Stimulated activated CD8-positive, alpha-beta memory T cell treated with anti-CD3 and anti-CD28 coated beads, Interleukin-4, amount 100 ng/mL, for 48 hours (primary cell): ENCODE results near the gene GLG1.
A peak's percentile ranks its signal among the peaks of the same experiment; 100 is the strongest.

Experiments
- DNase-seq: peaks from one replicate; pipeline ENCODE4 v3.0.0-alpha.2; 2020

Gene GLG1

DNA sequence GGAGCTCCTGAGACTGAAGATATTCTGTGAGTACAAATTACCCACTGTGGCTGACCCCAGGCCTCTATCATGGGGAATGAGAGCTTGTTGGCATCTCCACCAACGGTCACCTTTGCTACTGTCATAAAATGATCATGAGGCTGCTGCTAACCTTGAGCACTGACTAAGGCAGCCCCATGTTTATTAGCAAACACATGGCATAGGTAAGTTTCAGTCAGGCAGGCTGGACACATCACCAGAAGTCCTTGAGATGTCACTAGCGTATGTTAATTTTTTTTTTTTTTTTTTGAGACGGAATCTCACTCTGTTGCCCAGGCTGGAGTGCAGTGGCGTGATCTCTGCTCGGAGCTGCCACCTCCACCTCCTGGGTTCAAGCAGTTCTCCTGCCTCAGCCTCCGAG is 1.5 kb upstream of the GLG1 start:
- DNase-seq, result no peak

GRCh38 chr16:74607962-74608356 is 1.0 kb upstream of the GLG1 start:
- DNase-seq, result no peak

DNA sequence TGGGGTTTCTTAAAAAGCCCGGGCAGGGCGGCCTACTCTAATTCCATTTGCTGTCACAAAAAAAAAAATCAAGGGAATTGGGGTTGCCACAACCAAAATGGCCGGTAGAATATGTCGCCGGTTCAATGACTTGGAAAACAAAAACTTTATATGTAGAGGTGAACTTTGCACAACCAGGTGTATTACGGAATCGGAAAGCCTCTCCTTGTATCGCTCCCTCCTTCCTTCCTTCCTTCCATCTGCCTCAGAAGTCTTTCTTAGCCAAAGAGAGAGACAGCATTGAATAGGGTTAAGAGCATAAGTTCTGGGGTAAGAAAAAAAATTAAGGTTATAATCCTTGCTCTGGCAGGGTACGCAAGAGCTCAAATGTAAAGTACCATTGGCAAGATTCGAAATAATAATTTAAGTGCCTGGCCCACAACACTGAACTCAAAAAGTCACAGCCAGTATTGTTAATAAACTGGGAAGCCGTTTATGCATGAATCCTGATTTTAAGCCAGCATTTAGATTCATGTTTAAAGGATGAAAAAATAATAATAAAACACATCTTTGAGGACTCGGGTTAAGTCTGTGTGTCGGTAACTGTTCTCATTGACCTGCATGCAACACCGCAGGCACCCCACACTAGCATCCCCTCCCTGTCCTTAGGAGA is 522 bp upstream of the GLG1 start:
- no peak for DNase-seq

DNA sequence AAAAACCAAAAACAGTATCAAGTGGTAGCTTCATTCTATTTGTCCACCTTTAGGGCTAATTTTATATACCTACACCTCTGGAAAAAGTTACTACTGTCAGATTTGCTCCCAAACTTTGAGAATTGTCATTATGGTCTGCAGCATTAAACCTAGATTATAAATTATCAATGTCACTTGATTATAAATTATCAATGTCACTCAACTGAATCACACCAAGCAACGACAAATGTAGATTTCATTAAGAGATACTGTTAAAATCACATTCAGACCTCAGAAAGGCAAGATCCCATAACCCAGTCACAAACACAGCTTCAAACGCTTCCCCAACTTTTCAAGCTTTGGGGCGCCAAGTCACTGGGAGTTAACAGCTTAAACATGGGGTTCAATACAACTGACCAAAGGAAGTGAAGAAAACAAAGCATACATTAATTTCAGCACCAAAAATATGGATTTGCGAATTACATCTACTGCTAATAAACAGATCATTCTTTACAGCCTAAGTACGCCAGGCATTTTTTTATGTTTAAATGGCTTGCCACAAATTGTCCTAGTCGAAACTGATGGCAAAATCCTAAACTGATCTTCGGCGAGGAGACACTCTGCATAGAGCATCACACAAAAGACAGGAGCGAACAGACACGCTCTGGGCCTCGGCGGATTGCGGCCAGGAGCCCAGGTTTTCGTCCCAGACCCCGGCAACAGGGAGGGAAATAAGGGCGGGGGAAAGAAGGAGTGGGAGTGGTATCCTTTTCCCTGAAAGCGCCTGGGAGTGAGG is 981 bp downstream of the GLG1 start:
- DNase-seq, result no peak

DNA sequence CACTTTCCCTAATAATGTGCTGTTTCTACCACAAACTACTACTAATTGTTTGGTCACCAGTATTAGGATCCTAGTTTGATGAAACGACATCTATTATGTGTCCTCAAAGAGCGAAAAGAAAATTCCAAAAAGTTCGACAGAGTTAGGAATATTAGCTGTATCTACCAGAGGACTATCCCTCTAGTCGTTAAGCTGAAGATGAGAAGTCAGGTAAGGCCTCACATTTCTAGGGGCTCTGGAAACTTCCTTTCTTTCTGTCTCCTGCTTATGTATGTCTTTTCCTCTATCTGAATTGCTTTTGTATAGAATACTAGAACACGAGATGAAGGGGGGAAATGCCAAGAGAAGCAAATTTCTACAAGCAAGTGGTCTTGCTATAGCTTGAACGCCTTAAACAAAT is 1.6 kb downstream of the GLG1 start:
- DNase-seq, result no peak

DNA sequence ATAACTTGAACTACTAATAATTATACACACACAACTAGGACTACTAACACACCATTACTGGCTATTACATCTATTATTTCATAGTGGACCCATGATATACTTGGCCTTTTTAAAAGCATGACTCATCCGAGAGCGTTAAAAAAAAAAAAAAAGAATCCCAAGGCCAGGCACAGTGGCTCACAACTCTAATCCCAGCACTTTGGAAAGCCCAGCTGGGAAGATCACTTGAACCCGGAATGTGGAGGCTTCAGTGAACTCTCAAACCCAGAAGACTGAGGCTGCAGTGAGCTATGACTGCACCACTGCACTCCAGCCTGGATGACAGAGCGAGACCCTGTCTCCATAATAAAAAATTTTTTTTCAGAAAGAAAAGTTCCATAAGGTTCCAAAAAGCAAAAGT is 3.1 kb downstream of the GLG1 start:
- no peak for DNase-seq

GRCh38 chr16:74601126-74601871 is 5.6 kb downstream of the GLG1 start:
- DNase-seq, result peak; percentile 66

DNA sequence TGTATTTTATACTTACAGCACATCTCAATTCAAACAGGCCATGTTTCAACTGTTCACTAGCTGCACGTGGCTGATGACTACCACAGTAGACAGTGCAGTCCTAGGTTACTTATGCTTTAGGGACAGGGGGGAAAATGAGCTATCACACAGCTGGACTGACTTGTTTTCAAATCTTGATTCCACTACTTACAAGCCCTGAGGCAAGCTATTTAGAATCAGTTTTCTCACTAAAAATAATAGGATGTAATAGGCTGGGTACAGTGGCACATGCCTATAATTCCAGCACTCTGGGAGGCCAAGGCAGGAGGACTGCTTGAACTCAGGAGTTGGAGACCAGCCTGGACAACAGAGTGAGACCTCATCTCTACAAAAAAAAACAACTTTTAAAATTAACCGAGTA is 10.3 kb downstream of the GLG1 start:
- DNase-seq, result no peak

DNA sequence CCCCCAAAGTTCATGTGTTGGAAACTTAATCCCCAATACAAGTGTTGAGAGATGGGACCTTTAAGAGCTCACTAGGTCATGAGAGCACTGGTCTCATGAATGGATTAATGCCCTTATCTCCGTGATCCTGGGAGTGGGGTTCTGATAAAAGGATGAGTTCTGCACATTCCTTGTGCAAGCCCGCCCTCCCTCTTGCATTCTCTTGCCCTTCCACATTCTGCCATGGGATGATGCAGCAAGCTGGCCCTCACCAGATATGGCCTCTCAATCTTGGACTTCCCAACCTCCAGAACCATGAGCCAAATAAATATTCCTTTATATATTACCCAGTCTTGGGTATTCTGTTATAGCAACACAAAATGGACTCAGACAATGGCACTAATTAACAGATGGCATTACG is 14.1 kb downstream of the GLG1 start:
- DNase-seq, result no peak

GRCh38 chr16:74591876-74592650 is 14.9 kb downstream of the GLG1 start:
- no peak for DNase-seq

- DNase-seq, result no peak
Measured at GRCh38 chr16:74586948-74587347, 20.0 kb downstream of the GLG1 start.

GRCh38 chr16:74585846-74586443 is 21.0 kb downstream of the GLG1 start:
- no peak for DNase-seq

- no peak for DNase-seq
Measured at GRCh38 chr16:74583926-74584666, 22.8 kb downstream of the GLG1 start.

DNA sequence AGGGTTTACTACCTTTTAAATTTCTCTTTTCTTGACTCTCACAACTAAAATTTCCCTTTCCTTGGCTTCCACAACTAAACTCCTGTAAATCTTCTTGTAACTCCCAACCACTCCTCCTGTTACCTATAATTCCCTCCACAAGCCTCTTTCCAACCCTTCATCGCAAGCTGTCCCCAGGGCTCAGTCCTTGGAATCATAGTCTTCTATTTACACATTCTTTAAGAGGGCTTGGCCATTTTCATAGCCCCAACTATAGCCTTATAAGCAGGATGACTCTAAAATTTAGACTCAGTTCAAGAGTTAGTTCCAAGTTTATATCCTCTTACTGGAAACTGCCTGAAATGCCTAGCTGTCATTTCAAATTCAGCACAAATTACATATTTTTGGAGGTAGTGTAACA is 23.9 kb downstream of the GLG1 start:
- no peak for DNase-seq

- no peak for DNase-seq
Measured at GRCh38 chr16:74580833-74581232, 26.1 kb downstream of the GLG1 start.

GRCh38 chr16:74578838-74579237 is 28.1 kb downstream of the GLG1 start:
- no peak for DNase-seq

GRCh38 chr16:74578433-74578832 is 28.5 kb downstream of the GLG1 start:
- no peak for DNase-seq

GRCh38 chr16:74577882-74578366 is 29.0 kb downstream of the GLG1 start:
- no peak for DNase-seq

DNA sequence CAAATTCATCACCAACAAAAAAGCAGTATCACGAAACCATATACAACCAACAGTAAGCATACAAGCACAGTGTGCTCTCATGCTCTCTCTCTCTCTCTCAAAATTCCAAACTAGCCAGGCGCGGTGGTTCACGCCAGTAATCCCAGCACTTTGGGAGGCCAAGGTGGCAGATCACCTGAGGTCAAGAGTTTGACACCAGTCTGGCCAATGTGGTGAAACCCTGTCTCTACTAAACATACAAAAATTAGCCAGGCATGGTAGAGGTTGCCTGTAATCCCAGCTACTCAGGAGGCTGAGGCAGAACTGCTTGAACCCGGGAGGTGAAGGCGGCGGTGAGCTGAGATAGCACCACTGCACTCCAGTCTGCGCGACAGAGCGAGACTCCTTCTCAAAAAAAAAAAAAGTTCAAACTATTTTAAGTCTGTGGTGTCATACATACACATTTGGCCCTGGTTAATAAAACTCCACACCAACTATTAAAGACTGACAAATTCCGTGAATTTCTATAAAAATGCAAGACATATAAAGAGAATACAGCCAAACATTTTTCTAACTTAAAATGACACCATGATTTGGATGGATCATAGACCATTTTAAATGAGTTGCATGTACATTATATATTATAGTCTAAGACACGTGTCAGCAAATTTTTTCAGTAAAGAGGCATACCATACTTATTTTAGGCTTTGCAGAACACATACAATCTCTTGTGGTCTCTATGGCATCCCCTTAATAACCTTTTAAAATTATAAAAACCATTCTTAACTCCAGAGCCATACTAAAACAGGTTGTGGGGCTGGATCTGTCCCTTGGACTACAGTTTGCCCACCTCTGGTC is 30.9 kb downstream of the GLG1 start:
- no peak for DNase-seq

DNA sequence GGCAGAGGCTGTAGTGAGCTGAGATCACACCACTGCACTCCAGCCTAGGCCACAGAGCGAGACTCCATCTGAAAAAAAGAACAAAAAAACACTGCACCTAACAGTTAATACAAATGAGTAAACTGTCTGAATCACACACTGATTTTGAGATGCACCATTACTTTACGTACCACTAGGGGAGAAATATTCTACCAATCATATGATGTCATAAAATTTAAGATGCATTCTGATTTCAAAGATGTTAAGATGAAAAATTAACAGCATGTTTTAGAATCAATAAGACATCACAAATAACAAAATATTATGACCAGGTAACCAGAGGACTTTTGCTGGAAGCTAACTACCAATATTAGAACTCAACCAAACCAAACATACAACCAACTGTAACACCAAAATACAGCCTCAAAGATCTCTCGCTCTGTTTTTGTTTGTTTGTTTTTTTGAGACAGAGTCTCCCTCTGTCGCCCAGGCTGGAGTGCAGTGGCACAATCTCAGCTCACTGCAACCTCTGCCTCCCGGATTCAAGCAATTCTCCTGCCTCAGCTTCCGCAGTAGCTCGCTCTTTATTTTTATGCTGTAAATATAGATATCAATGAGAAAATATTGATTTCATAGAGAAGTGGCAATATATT is 31.6 kb downstream of the GLG1 start:
- DNase-seq, result no peak
